GM18511 (cell line): ENCODE measurements around the gene VPS13D.
"Not testable (repeated sequence)": the region's sequence is repeated elsewhere in the genome, so short reads cannot be mapped to it uniquely, and the experiment has no call there.

Source experiments
- ATAC-seq: cut with Tn5 transposase; IDR thresholded peaks from one replicate; pipeline ENCODE4 v1.9.1; 2021; ENCODE audit warnings: mild to moderate bottlenecking, moderate library complexity; ENCODE audit not compliant: unreplicated experiment

Gene VPS13D

GRCh38 chr1:12200208-12200607 lies 29.6 kb upstream of the VPS13D start:
- ATAC-seq: no peak

GRCh38 chr1:12201352-12202189 lies 28.3 kb upstream of the VPS13D start:
- ATAC-seq: peak; percentile 53

- no peak for ATAC-seq
Observed at GRCh38 chr1:12202190-12202497, 27.7 kb upstream of the VPS13D start.

GRCh38 chr1:12202577-12202976 lies 27.3 kb upstream of the VPS13D start:
- no peak for ATAC-seq

- no peak for ATAC-seq
Observed at GRCh38 chr1:12203216-12204007, 26.4 kb upstream of the VPS13D start.

- no peak for ATAC-seq
Observed at GRCh38 chr1:12204140-12204539, 25.7 kb upstream of the VPS13D start.

- no peak for ATAC-seq
Observed at GRCh38 chr1:12204754-12205658, 24.8 kb upstream of the VPS13D start.

GRCh38 chr1:12206238-12206637 lies 23.6 kb upstream of the VPS13D start:
- no peak for ATAC-seq

- no peak for ATAC-seq
Observed at GRCh38 chr1:12206792-12207424, 22.9 kb upstream of the VPS13D start.

- no peak for ATAC-seq
Observed at GRCh38 chr1:12208271-12208670, 21.6 kb upstream of the VPS13D start.

- ATAC-seq: peak; percentile 50
Observed at GRCh38 chr1:12208764-12209494, 20.9 kb upstream of the VPS13D start.

- no peak for ATAC-seq
Observed at GRCh38 chr1:12209495-12209832, 20.4 kb upstream of the VPS13D start.

GRCh38 chr1:12215118-12215961 lies 14.5 kb upstream of the VPS13D start:
- no peak for ATAC-seq

GRCh38 chr1:12219800-12220199 lies 10.0 kb upstream of the VPS13D start:
- ATAC-seq: no peak

GRCh38 chr1:12220890-12221289 lies 8.9 kb upstream of the VPS13D start:
- ATAC-seq: no peak

GRCh38 chr1:12222700-12223099 lies 7.1 kb upstream of the VPS13D start:
- not testable (repeated sequence) for ATAC-seq

- not testable (repeated sequence) for ATAC-seq
Observed at GRCh38 chr1:12224092-12224491, 5.7 kb upstream of the VPS13D start.

GRCh38 chr1:12228979-12229378 lies 851 bp upstream of the VPS13D start:
- ATAC-seq: no peak

- no peak for ATAC-seq
Observed at GRCh38 chr1:12229386-12229834, 420 bp upstream of the VPS13D start.
